SK-N-MC (cell line): ENCODE measurements around the gene ENTPD1.

Experiments
- EZH2 ChIP-seq: fragments of 200-600 bp; sonication (generic); IDR thresholded peaks from one replicate; pipeline ENCODE4 v1.6.1; 2017; ENCODE audit warnings: antibody characterized with exemption
- POLR2AphosphoS5 ChIP-seq: IDR thresholded peaks from 2 replicates; pipeline ENCODE4 v1.6.1; 2012; ENCODE audit warnings: mild to moderate bottlenecking, low read depth, low read length, borderline replicate concordance

GRCh38 chr10:95767884-95768556 is 12.1 kb downstream of the ENTPD1 start:
- no peak for TF ChIP-seq EZH2
- no peak for TF ChIP-seq POLR2AphosphoS5
